ENCODE data around the gene SDR39U1. TPM values are rescaled to one million over a fixed set of nuclear protein-coding genes. Genes with fewer than 3 reads are reported as not detected.

Gene SDR39U1
- total and polyA plus RNA-seq, 10 of the 15 experiments (the other 5 are each of a cell fraction or from before 2014, with no cell fraction given), result 14.0 to 89.3 (median 42.2) TPM

- no peak for TF ChIP-seq EP300 (IDR thresholded peaks at IDR 0.05; ENCODE audit: borderline replicate concordance in 1 of 2, control insufficient read depth in 1 of 2, low read depth in 2 of 2, low read length in 2 of 2)
- no peak for TF ChIP-seq MYC (IDR thresholded peaks at IDR 0.05; ENCODE audit: insufficient read depth, insufficient read length, insufficient replicate concordance, low read length, severe bottlenecking)
- TF ChIP-seq HSF1 (IDR thresholded peaks at IDR 0.05; ENCODE audit: low read depth, low read length), result no peak
- TF ChIP-seq SIN3A (IDR thresholded peaks at IDR 0.05; ENCODE audit: low read depth, low read length), result no peak
These were observed 34.8 kb downstream of the SDR39U1 start (continued) for GRCh38 chr14:24407608-24408325.

- ChIA-PET POLR2A (interaction anchor here (0.5 to 1.0 kb wide), 2 partner anchors 20 to 46 kb away, joined by 4 to 6 read pairs; no protein-coding TSS in a partner anchor), CTCF (interaction anchor here (0.7 to 2.6 kb wide), 5 partner anchors 19 to 1000 kb away, joined by 3 to 10 read pairs (median 8); no protein-coding TSS in a partner anchor), SMC1A (ENCODE audit: uncharacterized antibody, unreplicated experiment) (interaction anchor here (0.8 to 1.3 kb wide), 3 partner anchors 25 to 43 kb away, joined by 3 to 6 read pairs (median 3); no protein-coding TSS in a partner anchor), RAD21 (ENCODE audit: unreplicated experiment) (interaction anchor here (0.6 kb wide), 1 partner anchor 1817 kb away, joined by 3 read pairs; no protein-coding TSS in a partner anchor)
- no peak for TF ChIP-seq NKRF (conservative IDR thresholded peaks at IDR 0.05)
- TF ChIP-seq E4F1 (IDR thresholded peaks at IDR 0.05; ENCODE audit: borderline replicate concordance, partially characterized antibody), result no peak
- TF ChIP-seq MAX (IDR thresholded peaks at IDR 0.05; ENCODE audit: low read depth, low read length), result no peak
- TF ChIP-seq BCLAF1 (IDR thresholded peaks at IDR 0.05), result no peak
- no peak for TF ChIP-seq SUZ12 (IDR thresholded peaks at IDR 0.05; ENCODE audit: unreplicated experiment)
- H3K9ac ChIP-seq (ENCODE audit: control insufficient read depth, insufficient read depth, low read length), result no peak overlapping the region
- WGBS (ENCODE audit: insufficient coverage, insufficient replicate concordance, low lambda C conversion rate, missing lambda C conversion rate), result 34% methylated on average over 6 of the region's 6 CpGs
- in situ Hi-C loops (cut with MboI), result no loop called here
- no TSS peak for BruUV-seq (replicated peaks)
- H3K9me3 ChIP-seq (replicated peaks; ENCODE audit: control insufficient read depth, insufficient read depth, low read length), result no peaks in the 10 kb centered on the region
- DNase-seq (ENCODE audit: low read depth, low spot score) (no peak), ATAC-seq (no peak), FAIRE-seq (no peak)
- no peak overlapping the region for H3K4me3 ChIP-seq
- no peak overlapping the region for H2AFZ ChIP-seq (ENCODE audit: control insufficient read depth, low read depth, low read length)
- no peaks in the 10 kb centered on the region for H3K4me1 ChIP-seq (ENCODE audit: control insufficient read depth, insufficient read depth, low read length)
- H3K27ac ChIP-seq (ENCODE audit: control insufficient read depth, insufficient read depth), result no peak overlapping the region
- peaks cover 1 to 5% of the 10 kb centered on the region in 2 experiments; a peak in 2 of 4 replicates for H3K27me3 ChIP-seq (replicated peaks in 1 of 2; ENCODE audit: control insufficient read depth in 2 of 2, insufficient read depth in 2 of 2, low read length in 1 of 2)
- H3K79me2 ChIP-seq (ENCODE audit: control insufficient read depth, insufficient read depth, low read length), result no peaks in the 10 kb centered on the region
- no peaks in the 10 kb centered on the region for H3K36me3 ChIP-seq (ENCODE audit: control insufficient read depth in 2 of 2, insufficient read depth in 2 of 2, low read length in 1 of 2)
- intact Hi-C loops (cut with micrococcal nuclease; ENCODE audit: unreplicated experiment), result no loop called here
- H4K20me1 ChIP-seq (ENCODE audit: control insufficient read depth, insufficient read depth), result no peaks in the 10 kb centered on the region
- H3K4me2 ChIP-seq (ENCODE audit: control insufficient read depth, insufficient read depth), result no peak overlapping the region
These were observed 36.2 kb downstream of the SDR39U1 start for GRCh38 chr14:24406416-24406815.
